ENCODE measurements around the gene ALAS1. TPM values are rescaled to one million over a fixed set of nuclear protein-coding genes. Genes with fewer than 3 reads are reported as not detected.

Gene ALAS1
- total and polyA plus RNA-seq, 2 donors (not counting 1 experiment from before 2014, with no cell fraction given), result 26.1 to 30.2 TPM

DNA sequence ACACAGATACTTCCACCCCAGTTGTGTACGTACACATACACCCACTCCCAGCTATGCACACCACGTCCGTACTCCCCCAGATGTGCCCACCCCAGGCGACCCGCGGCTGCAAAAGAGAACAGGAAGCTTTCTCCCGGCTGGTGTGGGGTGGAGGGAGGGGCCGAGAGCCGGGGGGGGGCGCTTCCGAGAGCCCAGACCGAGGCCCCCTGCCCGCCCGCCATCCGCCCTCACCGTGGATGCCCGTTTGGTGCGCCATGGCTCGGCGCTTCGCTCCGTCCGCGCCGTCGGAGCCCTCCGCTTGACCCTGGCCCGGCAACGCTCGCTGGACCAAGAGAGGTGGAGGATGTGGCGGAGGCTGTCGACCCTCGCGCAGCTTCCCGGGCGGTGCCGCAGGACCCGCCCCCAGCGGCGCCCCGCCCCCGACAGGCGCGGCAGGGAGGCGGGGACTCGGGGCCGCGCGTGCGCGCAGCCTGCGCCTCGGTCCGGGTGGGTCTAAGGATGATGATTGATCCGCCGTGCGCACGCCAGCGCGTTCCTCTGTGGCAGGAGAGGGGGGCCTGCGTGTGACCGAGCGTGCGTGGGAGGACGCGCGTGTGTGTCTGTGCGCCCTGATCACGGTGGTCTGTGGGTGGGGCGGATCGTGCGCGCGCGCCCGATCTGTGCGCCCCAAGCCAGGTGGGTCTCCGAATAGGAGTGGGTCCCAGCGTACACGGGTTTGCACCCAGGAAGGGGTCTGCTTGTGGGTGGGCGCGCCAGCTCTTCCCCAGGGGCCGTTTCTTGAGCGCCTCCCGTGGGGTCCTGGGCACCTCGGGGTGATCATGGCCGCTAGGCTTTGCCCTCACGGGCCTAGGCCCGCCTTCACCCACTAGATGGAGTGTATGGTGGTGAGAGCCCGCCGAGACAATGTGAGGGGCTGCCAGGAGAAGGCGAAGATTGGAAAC is 41.1 kb downstream of the ALAS1 start, which contains the start of gene TWF2:
TSS of gene TWF2 (minus strand) at position 398 of the 941 bp plus-strand sequence. CDS start at position 256, 142 bp downstream.
- TF ChIP-seq CTCF (IDR thresholded peaks at IDR 0.05), result peak; percentile 68
- TF ChIP-seq EZH2 (IDR thresholded peaks at IDR 0.05; ENCODE audit: borderline replicate concordance, insufficient read depth, low read depth, low read length, poor library complexity, severe bottlenecking), result no peak
- DNase-seq (peak; percentile 92), ATAC-seq (ENCODE audit: low read depth) (peak; percentile 90)
- WGBS (ENCODE audit: insufficient coverage), result under 1% methylated on average over 88 of the region's 92 CpGs
- H3K9ac ChIP-seq (ENCODE audit: low read length), result peak within 1 kb of the TSS; percentile 83
- Mint-ChIP-seq H3K27ac (peak within 1 kb of the TSS; percentile 93), H3K27me3 (no peaks in the 10 kb centered on the region), H3K4me3 (peak within 1 kb of the TSS; percentile 99), H3K4me1 (peaks cover 61% of the 10 kb centered on the region), H3K9me3 (ENCODE audit: insufficient read depth) (no peaks in the 10 kb centered on the region)
- peak within 1 kb of the TSS; percentile 94 for H2AFZ ChIP-seq (ENCODE audit: insufficient read depth, low read depth, low read length, poor library complexity, severe bottlenecking)
- intact Hi-C loops (cut with micrococcal nuclease), result loop anchor here (1.0 kb wide), 4 partner anchors 8 to 39 kb away; partner anchors contain the start of genes TLR9 and WDR82
- no peaks in the 10 kb centered on the region for H3K27me3 ChIP-seq (replicated peaks in 1 of 4; ENCODE audit: control extremely low read depth in 1 of 4, control insufficient read depth in 3 of 4, insufficient read depth in 4 of 4, low read length in 3 of 4)
- peak within 1 kb of the TSS; percentile 75 to 99 (median 93) for H3K4me3 ChIP-seq (ENCODE audit: control extremely low read depth in 1 of 5, extremely low read depth in 1 of 5, insufficient read depth in 1 of 5, low read depth in 2 of 5, low read length in 4 of 5)
- H4K20me1 ChIP-seq (ENCODE audit: control insufficient read depth, insufficient read depth, low read length, poor library complexity, severe bottlenecking), result peaks cover 44% of the 10 kb centered on the region
- CTCF ChIA-PET, result interaction anchor here (1.0 to 18.5 kb wide), 5 partner anchors 14 to 100 kb away, joined by 6 to 237 read pairs (median 32); partner anchors contain the start of genes TLR9 and WDR82
- H3K27ac ChIP-seq (ENCODE audit: low read length in 2 of 2), result peak within 1 kb of the TSS; percentile 53 to 63
- no peaks in the 10 kb centered on the region for H3K9me3 ChIP-seq (ENCODE audit: control extremely low read depth in 1 of 3, control insufficient read depth in 2 of 3, insufficient read depth in 1 of 3, low read length in 2 of 3)
- H3K79me2 ChIP-seq (ENCODE audit: control insufficient read depth, insufficient read depth, low read length), result peaks cover 64% of the 10 kb centered on the region
- POLR2A ChIA-PET, result interaction anchor here (0.6 to 3.1 kb wide), 10 partner anchors 10 to 89 kb away, joined by 3 to 28 read pairs (median 6); partner anchors contain the start of genes GLYCTK, TLR9 and WDR82
- peak within 1 kb of the TSS; percentile 78 for H3K4me2 ChIP-seq (replicated peaks; ENCODE audit: low read depth, low read length, poor library complexity, severe bottlenecking)
- peaks cover 6 to 25% of the 10 kb centered on the region in 2 experiments for H3K36me3 ChIP-seq (replicated peaks in 1 of 2; ENCODE audit: control extremely low read depth in 1 of 2, control insufficient read depth in 1 of 2, extremely low read depth in 1 of 2, insufficient read depth in 2 of 2, low read length in 1 of 2)
- peaks cover 41 to 56% of the 10 kb centered on the region in 2 donors for H3K4me1 ChIP-seq (ENCODE audit: control insufficient read depth in 2 of 2, insufficient read depth in 2 of 2, low read length in 2 of 2)

Measured in B cell (primary cell).